PC-9 (cell line): Measurements from ENCODE around the gene CX3CR1. TPM values are rescaled to one million over a fixed set of nuclear protein-coding genes. Genes with fewer than 3 reads are reported as not detected.

Experiments used
- BruUV-seq: library from RNA; stranded (reverse); fragments of 400-500 nt; replicated peaks from 2 replicates; lab custom pipeline; 2021; lab: Mats Ljungman, UMichigan
- CTCF ChIA-PET: fragments of 300-600 bp; sonication (Branson Sonifier 250); formaldehyde crosslinking; loops from one replicate; lab custom pipeline; 2022; ENCODE audit warnings: antibody characterized with exemption; lab: Charles Lee
- POLR2A ChIA-PET: fragments of 300-600 bp; sonication (Branson Sonifier 250); formaldehyde crosslinking; loops from one replicate; lab custom pipeline; 2022; ENCODE audit warnings: antibody characterized with exemption; ENCODE audit not compliant: unreplicated experiment; lab: Charles Lee
- DNase-seq, 2 experiments: peaks; one replicate each; pipeline versions ENCODE4 v3.0.0 to v3.0.0-alpha.2; 2015 to 2022; ENCODE audit warnings: mixed read lengths in 1 of 2
- H2AFZ ChIP-seq: fragments of 200-600 bp; sonication (generic); 2 replicates; pipeline ENCODE4 v1.8.1; 2017; ENCODE audit warnings: antibody characterized with exemption
- H3F3A ChIP-seq: fragments of 200-600 bp; sonication (generic); 2 replicates; pipeline ENCODE4 v1.8.1; 2017; ENCODE audit warnings: antibody characterized with exemption, mild to moderate bottlenecking, low read depth; ENCODE audit not compliant: insufficient read depth
- H3K27ac ChIP-seq: fragments of 200-600 bp; sonication (generic); 2 replicates; pipeline ENCODE4 v1.6.1; 2016; ENCODE audit warnings: mixed run types
- H3K27me3 ChIP-seq: fragments of 200-600 bp; sonication (generic); 2 replicates; pipeline ENCODE4 v1.6.1; 2016; ENCODE audit warnings: low read depth, mixed run types; ENCODE audit not compliant: insufficient read depth
- H3K36me3 ChIP-seq: fragments of 200-600 bp; sonication (generic); 2 replicates; pipeline ENCODE4 v1.6.1; 2016; ENCODE audit warnings: low read depth, mixed run types
- H3K4me1 ChIP-seq: fragments of 200-600 bp; sonication (generic); replicated peaks from 2 replicates; pipeline ENCODE4 v1.6.1; 2016; ENCODE audit warnings: mixed run types; ENCODE audit not compliant: insufficient read depth
- H3K4me2 ChIP-seq: fragments of 200-600 bp; sonication (generic); 2 replicates; pipeline ENCODE4 v1.6.1; 2017; ENCODE audit warnings: mixed run types
- H3K4me3 ChIP-seq: fragments of 200-600 bp; sonication (generic); 2 replicates; pipeline ENCODE4 v1.6.1; 2016; ENCODE audit warnings: mixed run types
- H3K79me2 ChIP-seq: fragments of 200-600 bp; sonication (generic); 2 replicates; pipeline ENCODE4 v1.6.1; 2017; ENCODE audit warnings: low read depth, mixed run types
- H3K9me2 ChIP-seq: fragments of 200-600 bp; sonication (generic); 2 replicates; pipeline ENCODE4 v1.8.1; 2017; ENCODE audit warnings: mild to moderate bottlenecking; ENCODE audit not compliant: insufficient read depth
- H3K9me3 ChIP-seq: fragments of 200-600 bp; sonication (generic); 2 replicates; pipeline ENCODE4 v1.8.1; 2016; ENCODE audit warnings: low read depth; ENCODE audit not compliant: insufficient read depth
- H4K20me1 ChIP-seq: fragments of 200-600 bp; sonication (generic); 2 replicates; pipeline ENCODE4 v1.8.1; 2017; ENCODE audit not compliant: insufficient read depth
- EZH2 ChIP-seq: fragments of 200-600 bp; sonication (generic); IDR thresholded peaks from 2 replicates; pipeline ENCODE4 v1.8.0; 2017; ENCODE audit warnings: antibody characterized with exemption, low read depth
- intact Hi-C: fragments of 100-400 bp; cut with micrococcal nuclease; formaldehyde crosslinking; loops from one replicate; pipeline ENCODE4 v1.10.0; 2022; ENCODE audit not compliant: unreplicated experiment
- total RNA-seq: library from RNA; stranded (reverse); gene quantifications from 2 replicates; pipeline ENCODE4 v1.2.3, GENCODE V29; 2021
- TF ChIP-seq, protein P1 (sequence below): fragments of 200-600 bp; sonication (generic); conservative IDR thresholded peaks from 2 replicates; pipeline ENCODE4 v1.6.1; 2017; ENCODE audit warnings: mixed run types, antibody characterized with exemption, mild to moderate bottlenecking, moderate library complexity

The CX3CR1 gene
- total RNA-seq, 1 experiment from 2014 or later: not detected

DNA sequence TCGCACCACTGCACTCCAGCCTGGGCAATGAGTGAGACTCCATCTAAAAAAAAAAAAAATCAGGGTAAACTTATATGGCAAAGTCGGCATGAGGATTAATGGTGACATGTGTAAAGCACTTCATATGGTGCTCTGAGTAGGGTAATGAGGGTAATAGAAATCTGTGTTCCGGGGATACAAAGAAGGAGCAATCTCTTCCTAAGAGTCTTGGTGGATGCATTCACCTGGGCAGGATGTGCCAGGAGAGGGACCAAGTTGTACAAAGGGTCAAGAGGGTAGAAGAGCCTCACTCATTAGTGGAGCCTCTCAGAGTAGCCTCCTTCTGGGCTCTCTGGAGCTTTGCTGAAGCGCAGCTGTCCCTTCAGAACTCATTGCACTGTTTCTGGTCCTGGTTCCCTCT is 9.3 kb upstream of the CX3CR1 start:
- intact Hi-C loops: loop anchor here (5.0 to 10.0 kb wide), 2 partner anchors 634 to 767 kb away; no protein-coding TSS in a partner anchor
- POLR2A ChIA-PET: no interaction called here
- Histone ChIP-seq H3K4me1 (peaks cover 4% of the 10 kb centered on the region; the same call in 1 of the 2 replicates), H3K36me3 (no peaks in the 10 kb centered on the region), H3K4me3 (no peak overlapping the region), H3K79me2 (no peaks in the 10 kb centered on the region), H3K27ac (no peak overlapping the region), H3K27me3 (no peaks in the 10 kb centered on the region), H3K9me2 (no peaks in the 10 kb centered on the region), H3K4me2 (no peak overlapping the region), H3K9me3 (no peaks in the 10 kb centered on the region), H2AFZ (no peak overlapping the region), H4K20me1 (no peaks in the 10 kb centered on the region), H3F3A (no peaks in the 10 kb centered on the region)
- no peak for DNase-seq
- no TSS peak for BruUV-seq
- TF ChIP-seq, protein P1, sequence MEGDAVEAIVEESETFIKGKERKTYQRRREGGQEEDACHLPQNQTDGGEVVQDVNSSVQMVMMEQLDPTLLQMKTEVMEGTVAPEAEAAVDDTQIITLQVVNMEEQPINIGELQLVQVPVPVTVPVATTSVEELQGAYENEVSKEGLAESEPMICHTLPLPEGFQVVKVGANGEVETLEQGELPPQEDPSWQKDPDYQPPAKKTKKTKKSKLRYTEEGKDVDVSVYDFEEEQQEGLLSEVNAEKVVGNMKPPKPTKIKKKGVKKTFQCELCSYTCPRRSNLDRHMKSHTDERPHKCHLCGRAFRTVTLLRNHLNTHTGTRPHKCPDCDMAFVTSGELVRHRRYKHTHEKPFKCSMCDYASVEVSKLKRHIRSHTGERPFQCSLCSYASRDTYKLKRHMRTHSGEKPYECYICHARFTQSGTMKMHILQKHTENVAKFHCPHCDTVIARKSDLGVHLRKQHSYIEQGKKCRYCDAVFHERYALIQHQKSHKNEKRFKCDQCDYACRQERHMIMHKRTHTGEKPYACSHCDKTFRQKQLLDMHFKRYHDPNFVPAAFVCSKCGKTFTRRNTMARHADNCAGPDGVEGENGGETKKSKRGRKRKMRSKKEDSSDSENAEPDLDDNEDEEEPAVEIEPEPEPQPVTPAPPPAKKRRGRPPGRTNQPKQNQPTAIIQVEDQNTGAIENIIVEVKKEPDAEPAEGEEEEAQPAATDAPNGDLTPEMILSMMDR: no peak
- no peak for TF ChIP-seq EZH2
- CTCF ChIA-PET: interaction anchor here (0.6 to 2.0 kb wide), 8 partner anchors 19 to 259 kb away, joined by 3 to 30 read pairs (median 4); no protein-coding TSS in a partner anchor

DNA sequence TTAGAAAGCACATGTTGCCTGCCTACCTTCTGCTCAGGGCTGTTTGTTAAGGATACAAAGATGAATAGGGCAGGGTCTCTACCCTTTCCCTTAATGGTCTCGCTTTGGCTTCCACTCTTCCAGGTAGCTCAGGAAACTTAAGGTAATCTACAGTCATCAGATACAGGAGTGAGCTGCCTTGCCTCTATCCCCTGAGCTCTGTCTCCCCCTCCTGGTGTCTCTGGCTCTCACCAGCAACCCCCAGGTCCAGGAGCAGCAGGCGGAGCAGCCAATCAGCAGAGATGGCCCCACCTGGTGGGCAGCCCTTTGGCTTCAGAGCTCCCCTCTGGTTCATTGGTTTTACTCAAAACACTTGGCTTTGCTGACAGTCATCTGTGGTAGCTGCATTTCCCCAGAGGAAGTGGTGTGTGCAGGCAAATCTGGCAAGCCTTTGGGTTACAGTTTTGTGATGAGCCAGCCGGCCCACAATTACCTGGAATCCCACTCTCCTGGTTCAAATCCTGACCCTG is 8.5 kb upstream of the CX3CR1 start:
- no peaks in the 10 kb centered on the region for H3K27me3 ChIP-seq
- no peaks in the 10 kb centered on the region for H3K79me2 ChIP-seq
- no peak overlapping the region for H3K4me3 ChIP-seq
- H3K9me2 ChIP-seq: no peaks in the 10 kb centered on the region; the same call in 1 of the 2 replicates
- no peaks in the 10 kb centered on the region for H3K9me3 ChIP-seq
- DNase-seq: peak; percentile 74 to 82
- H2AFZ ChIP-seq: no peak overlapping the region
- intact Hi-C loops: loop anchor here (1.0 to 10.0 kb wide), 9 partner anchors 99 to 792 kb away; partner anchors contain the start of gene EXOG
- no peaks in the 10 kb centered on the region for H3K36me3 ChIP-seq
- H3F3A ChIP-seq: no peaks in the 10 kb centered on the region
- BruUV-seq: no TSS peak
- H3K27ac ChIP-seq: no peak overlapping the region
- H3K4me1 ChIP-seq: peaks cover 4% of the 10 kb centered on the region; the same call in 1 of the 2 replicates
- no peak overlapping the region for H3K4me2 ChIP-seq
- no peak for TF ChIP-seq EZH2
- TF ChIP-seq, protein P1: peak; percentile 88
- POLR2A ChIA-PET: interaction anchor here (0.5 to 0.7 kb wide), 2 partner anchors 138 to 162 kb away, joined by 4 to 14 read pairs; no protein-coding TSS in a partner anchor
- CTCF ChIA-PET: interaction anchor here (0.5 to 2.0 kb wide), 12 partner anchors 19 to 288 kb away, joined by 3 to 30 read pairs (median 4); no protein-coding TSS in a partner anchor
- H4K20me1 ChIP-seq: no peaks in the 10 kb centered on the region

DNA sequence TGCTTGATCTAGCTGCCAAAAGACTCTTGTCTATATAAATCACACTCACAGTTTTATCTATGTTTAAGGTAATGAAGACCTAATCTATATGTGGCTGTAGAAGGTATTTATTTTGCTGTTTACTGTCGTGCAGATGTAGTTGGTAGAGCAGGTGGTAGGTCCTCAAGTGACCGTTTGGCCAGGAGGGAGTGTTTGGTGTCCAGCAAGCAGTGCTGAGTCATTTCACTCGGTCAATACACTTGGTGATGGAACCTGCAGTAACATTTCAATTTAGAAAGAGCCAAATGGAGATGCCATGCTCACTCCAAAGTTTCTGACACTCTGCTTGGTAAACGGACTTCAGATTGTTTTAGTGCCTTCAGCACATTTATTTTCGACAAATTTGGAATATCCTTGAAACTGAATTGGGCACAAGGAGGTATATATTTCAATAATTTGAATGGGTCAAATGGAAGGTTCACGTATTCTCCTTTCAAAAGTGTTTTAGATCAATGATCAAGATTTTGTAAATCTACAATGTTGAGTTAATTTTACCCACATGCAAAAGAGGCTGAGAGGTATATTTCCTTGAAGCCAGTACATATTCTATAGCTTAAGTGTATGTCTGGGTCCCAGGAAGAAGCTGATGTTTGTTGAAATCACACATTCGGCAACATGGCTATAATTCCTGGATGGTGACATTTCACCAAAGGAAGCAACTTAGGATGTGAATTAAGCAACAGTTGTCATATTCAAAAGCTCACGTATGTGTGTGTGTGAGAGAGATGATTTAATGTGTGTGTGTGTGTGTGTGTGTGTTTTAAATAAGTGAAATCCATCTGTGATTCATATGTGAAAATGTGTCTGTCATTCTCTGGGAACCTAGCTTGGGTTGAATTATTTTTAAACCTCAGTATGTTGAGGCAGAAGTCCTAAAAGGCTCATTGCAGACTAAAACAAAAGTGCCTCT is 7.7 kb upstream of the CX3CR1 start:
- no peak for DNase-seq
- Histone ChIP-seq H3K9me2 (no peaks in the 10 kb centered on the region; the same call in 1 of the 2 replicates), H3K36me3 (no peaks in the 10 kb centered on the region), H3K4me1 (peaks cover 4% of the 10 kb centered on the region; the same call in 1 of the 2 replicates), H3K27ac (no peak overlapping the region), H3K27me3 (no peaks in the 10 kb centered on the region), H2AFZ (no peak overlapping the region), H3K4me2 (no peak overlapping the region), H4K20me1 (no peaks in the 10 kb centered on the region), H3K9me3 (no peaks in the 10 kb centered on the region), H3F3A (no peaks in the 10 kb centered on the region), H3K4me3 (no peak overlapping the region), H3K79me2 (no peaks in the 10 kb centered on the region)
- intact Hi-C loops: loop anchor here (1.0 to 10.0 kb wide), 9 partner anchors 98 to 791 kb away; partner anchors contain the start of gene EXOG
- BruUV-seq: no TSS peak
- CTCF ChIA-PET: interaction anchor here (0.5 to 2.0 kb wide), 9 partner anchors 90 to 287 kb away, joined by 4 to 30 read pairs (median 5); no protein-coding TSS in a partner anchor
- TF ChIP-seq EZH2: no peak
- TF ChIP-seq, protein P1: no peak
- POLR2A ChIA-PET: interaction anchor here (0.5 kb wide), 1 partner anchor 137 kb away, joined by 4 read pairs; no protein-coding TSS in a partner anchor
